ENCODE data around the gene PPP1R12A. TPM values are rescaled to one million over a fixed set of nuclear protein-coding genes. Genes with fewer than 3 reads are reported as not detected.
A peak's percentile ranks its signal among the peaks of the same experiment; 100 is the strongest.

PPP1R12A gene
- total and polyA plus RNA-seq, 9 of the 15 experiments (the other 6 are each of a cell fraction or from before 2014, with no cell fraction given), result 26.4 to 119 (median 53.3) TPM

GRCh38 chr12:79935021-79935623 is at the start of gene PPP1R12A (continued):
- TF ChIP-seq, protein P1, sequence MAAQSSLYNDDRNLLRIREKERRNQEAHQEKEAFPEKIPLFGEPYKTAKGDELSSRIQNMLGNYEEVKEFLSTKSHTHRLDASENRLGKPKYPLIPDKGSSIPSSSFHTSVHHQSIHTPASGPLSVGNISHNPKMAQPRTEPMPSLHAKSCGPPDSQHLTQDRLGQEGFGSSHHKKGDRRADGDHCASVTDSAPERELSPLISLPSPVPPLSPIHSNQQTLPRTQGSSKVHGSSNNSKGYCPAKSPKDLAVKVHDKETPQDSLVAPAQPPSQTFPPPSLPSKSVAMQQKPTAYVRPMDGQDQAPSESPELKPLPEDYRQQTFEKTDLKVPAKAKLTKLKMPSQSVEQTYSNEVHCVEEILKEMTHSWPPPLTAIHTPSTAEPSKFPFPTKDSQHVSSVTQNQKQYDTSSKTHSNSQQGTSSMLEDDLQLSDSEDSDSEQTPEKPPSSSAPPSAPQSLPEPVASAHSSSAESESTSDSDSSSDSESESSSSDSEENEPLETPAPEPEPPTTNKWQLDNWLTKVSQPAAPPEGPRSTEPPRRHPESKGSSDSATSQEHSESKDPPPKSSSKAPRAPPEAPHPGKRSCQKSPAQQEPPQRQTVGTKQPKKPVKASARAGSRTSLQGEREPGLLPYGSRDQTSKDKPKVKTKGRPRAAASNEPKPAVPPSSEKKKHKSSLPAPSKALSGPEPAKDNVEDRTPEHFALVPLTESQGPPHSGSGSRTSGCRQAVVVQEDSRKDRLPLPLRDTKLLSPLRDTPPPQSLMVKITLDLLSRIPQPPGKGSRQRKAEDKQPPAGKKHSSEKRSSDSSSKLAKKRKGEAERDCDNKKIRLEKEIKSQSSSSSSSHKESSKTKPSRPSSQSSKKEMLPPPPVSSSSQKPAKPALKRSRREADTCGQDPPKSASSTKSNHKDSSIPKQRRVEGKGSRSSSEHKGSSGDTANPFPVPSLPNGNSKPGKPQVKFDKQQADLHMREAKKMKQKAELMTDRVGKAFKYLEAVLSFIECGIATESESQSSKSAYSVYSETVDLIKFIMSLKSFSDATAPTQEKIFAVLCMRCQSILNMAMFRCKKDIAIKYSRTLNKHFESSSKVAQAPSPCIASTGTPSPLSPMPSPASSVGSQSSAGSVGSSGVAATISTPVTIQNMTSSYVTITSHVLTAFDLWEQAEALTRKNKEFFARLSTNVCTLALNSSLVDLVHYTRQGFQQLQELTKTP (IDR thresholded peaks at IDR 0.05; ENCODE audit: low read depth in 1 of 2, partially characterized antibody in 2 of 2), result no peak
- TF ChIP-seq RBM14 (IDR thresholded peaks at IDR 0.05; ENCODE audit: borderline replicate concordance, insufficient read depth, low read depth, low read length) (no peak), ZBTB26 (CRISPR knock-in tag; IDR thresholded peaks at IDR 0.05) (no peak), ZNF232 (CRISPR knock-in tag; IDR thresholded peaks at IDR 0.05) (no peak), OTX1 (CRISPR knock-in tag; IDR thresholded peaks at IDR 0.05) (peak; percentile 53; the same call in 1 of the 2 replicates), HOMEZ (CRISPR knock-in tag; IDR thresholded peaks at IDR 0.05) (no peak), IRF2 (CRISPR knock-in tag; IDR thresholded peaks at IDR 0.05) (no peak), SLC30A9 (CRISPR knock-in tag; IDR thresholded peaks at IDR 0.05) (no peak), RB1 (IDR thresholded peaks at IDR 0.05; ENCODE audit: low read depth) (peak; percentile 69), ZNF184 (CRISPR knock-in tag; IDR thresholded peaks at IDR 0.05) (no peak), BRD4 (IDR thresholded peaks at IDR 0.05) (no peak), ATF7 (IDR thresholded peaks at IDR 0.05) (peak; percentile 67), ZBTB8A (IDR thresholded peaks at IDR 0.05; ENCODE audit: partially characterized antibody) (no peak), ZNF586 (CRISPR knock-in tag; conservative IDR thresholded peaks at IDR 0.05) (no peak), CBFB (CRISPR knock-in tag; IDR thresholded peaks at IDR 0.05) (no peak), GABPA (tag; conservative IDR thresholded peaks at IDR 0.05; ENCODE audit: low read depth) (peak; percentile 18; the same call in 1 of the 2 replicates), POLR2AphosphoS5 (IDR thresholded peaks at IDR 0.05; ENCODE audit: control insufficient read depth, insufficient read depth, low read depth, low read length) (peak; percentile 82), NR2C2 (CRISPR knock-in tag; IDR thresholded peaks at IDR 0.05) (no peak), NR2C2 (tag; IDR thresholded peaks at IDR 0.05) (peak; percentile 10; the same call in 1 of the 2 replicates), NFRKB (IDR thresholded peaks at IDR 0.05; ENCODE audit: low read depth) (no peak; the same call in 1 of the 2 replicates), ZBTB7A (IDR thresholded peaks at IDR 0.05; ENCODE audit: borderline replicate concordance, control insufficient read depth, low read depth, low read length) (peak; percentile 92), RNF2 (IDR thresholded peaks at IDR 0.05) (no peak), ZFP36 (IDR thresholded peaks at IDR 0.05; ENCODE audit: low read depth, low read length, partially characterized antibody) (no peak), MIER1 (IDR thresholded peaks at IDR 0.05; ENCODE audit: low read depth) (no peak)

Measured in K562 (cell line).